Dermis microvascular lymphatic vessel endothelial cell (primary cell): ENCODE measurements around the gene NLRP9. TPM values are rescaled to one million over a fixed set of nuclear protein-coding genes. Genes with fewer than 3 reads are reported as not detected.

Experiments used
- DNase-seq, 2 donors: peaks; one replicate each; pipeline versions ENCODE4 v3.0.0 to v3.0.0-alpha.2; 2010; ENCODE audit warnings: low read depth in 2 of 2
- total RNA-seq: library from RNA; depleted of rRNA; stranded (reverse); fragments of >200 nt; gene quantifications from 2 replicates; pipeline ENCODE4 v1.2.1, GENCODE V29; 2014

NLRP9 gene
- total RNA-seq, 1 donor from 2014 or later, result not detected

DNA sequence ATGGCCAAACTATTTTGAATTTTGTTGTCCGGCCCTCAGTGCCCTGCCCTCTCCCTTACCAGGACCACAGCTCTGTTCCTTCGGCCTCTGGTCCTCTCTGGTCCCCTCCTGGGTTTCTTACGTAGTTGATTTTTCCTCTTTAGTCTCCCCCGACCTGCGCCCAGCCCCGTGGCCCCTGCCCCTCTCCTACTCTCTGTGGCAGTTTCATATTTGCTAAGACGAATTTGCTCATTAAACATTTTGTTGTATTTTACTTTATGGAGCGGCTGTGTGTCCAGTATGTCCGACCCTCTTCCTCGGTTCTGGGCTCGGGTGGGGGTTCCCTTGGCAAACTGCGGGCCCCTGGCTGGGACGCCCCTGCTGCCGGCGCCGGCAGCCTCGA is 63.8 kb downstream of the NLRP9 start:
- DNase-seq, result no peak

GRCh38 chr19:55673889-55674288 is 64.3 kb downstream of the NLRP9 start:
- DNase-seq, result no peak

DNA sequence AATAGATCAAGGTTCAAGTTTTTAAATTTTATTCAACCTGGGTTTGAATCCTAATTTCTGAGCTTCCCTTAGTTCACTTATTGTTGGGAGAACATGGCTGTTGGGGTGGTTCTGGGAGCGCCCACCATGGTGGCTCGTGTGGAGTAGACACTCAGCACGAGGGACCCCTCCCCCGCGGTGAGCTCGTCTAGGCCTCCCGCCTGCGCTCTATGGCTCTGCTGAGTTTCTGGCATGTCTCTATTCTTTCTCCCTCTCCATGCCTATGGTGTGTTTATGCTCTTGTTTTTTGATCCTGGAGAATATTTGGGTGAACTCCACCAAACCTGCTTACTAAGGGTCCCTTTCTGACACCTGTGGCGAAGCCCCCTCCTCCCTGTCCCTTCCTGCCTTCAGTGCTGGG is 64.7 kb downstream of the NLRP9 start:
- DNase-seq, result no peak

- DNase-seq, result no peak
These were observed 65.8 kb downstream of the NLRP9 start for GRCh38 chr19:55672418-55672817.

DNA sequence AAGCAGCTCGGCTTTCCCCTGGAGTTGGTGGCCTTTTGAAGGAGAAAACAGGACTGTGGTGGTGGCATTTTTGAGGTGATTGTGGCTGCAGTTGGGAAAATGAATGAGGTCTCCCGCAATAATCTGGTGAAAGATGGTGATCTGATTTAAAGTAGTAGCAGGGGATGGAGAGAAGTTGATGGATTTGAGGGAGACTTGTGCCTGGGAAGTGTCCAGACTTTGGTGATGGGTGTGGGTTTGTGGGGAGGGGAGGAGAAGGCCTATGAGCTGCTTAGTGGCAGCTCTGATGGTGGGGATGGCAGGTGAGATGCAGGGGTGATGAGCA is 67.2 kb downstream of the NLRP9 start:
- DNase-seq, result no peak

- peak in 1 of 2 donors; percentile 41 for DNase-seq
These were observed 67.7 kb downstream of the NLRP9 start for GRCh38 chr19:55670280-55671053.

DNA sequence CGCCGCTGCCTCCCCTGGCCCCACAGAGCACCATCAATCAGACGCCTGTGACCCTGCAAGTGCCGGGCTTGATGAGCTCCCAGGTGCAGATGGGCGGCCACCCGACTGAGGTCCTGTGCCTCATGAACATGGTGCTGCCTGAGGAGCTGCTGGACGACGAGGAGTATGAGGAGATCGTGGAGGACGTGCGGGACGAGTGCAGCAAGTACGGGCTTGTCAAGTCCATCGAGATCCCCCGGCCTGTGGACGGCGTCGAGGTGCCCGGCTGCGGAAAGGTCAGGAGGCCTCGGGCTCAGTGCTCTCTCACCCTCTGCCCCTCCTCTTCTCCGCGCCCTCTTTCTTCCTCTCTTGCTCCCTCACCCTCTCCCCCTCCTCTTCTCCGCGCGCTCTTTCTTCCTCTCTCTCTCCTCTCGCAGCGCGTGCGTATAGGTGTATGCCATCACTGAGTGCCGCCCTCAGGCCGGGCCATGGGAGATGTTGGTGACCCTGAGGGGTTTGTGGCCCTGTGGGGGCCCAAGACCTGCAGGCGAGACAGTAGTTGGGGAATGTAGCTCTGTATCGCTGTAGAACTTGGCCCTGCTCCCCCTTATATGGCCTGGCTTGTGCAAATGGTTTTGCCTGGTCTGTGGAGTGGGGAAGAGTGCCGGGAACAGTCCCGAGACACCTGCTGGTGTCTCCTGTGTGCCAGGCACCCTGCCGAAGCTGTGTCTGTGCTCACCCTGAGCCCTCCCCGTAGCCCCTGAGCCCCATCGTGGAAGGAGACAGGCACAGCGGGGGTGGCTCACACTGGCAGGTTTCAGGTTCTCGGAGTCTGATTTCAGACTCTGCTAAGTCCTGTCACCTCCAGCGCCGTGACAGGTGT is 68.6 kb downstream of the NLRP9 start:
- no peak for DNase-seq

DNA sequence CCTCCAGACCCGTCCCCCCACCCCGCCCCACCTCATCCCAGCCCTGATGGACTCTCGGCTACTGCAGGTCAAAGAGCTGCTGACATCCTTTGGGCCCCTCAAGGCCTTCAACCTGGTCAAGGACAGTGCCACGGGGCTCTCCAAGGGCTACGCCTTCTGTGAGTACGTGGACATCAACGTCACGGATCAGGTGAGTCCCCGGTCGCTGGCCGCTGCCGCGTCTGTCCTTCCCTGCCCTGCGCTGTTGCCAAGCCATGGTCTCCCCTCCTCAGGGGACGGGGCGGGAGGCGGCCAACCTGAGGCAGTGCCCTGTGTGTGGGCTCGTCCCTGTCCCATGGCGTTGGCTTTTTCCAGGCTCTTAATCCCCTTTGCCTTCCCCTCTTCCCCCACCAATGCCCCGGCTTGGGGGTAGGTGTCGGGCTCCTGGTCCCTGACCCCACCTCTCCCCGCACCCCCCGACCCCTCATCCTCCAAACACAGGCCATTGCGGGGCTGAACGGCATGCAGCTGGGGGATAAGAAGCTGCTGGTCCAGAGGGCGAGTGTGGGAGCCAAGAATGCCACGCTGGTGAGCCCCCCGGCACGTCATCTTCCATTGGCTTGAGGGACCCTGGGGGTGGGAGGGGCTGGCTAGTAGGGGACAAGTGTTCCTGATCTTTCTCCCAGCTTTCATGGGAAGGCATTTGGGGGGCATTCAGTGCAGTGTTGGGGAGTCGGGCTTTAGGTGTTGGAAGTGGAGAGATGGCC is 69.4 kb downstream of the NLRP9 start:
- no peak for DNase-seq

GRCh38 chr19:55667958-55668357 is 70.2 kb downstream of the NLRP9 start:
- DNase-seq, result no peak

- no peak for DNase-seq
These were observed 70.7 kb downstream of the NLRP9 start for GRCh38 chr19:55667511-55667910.

DNA sequence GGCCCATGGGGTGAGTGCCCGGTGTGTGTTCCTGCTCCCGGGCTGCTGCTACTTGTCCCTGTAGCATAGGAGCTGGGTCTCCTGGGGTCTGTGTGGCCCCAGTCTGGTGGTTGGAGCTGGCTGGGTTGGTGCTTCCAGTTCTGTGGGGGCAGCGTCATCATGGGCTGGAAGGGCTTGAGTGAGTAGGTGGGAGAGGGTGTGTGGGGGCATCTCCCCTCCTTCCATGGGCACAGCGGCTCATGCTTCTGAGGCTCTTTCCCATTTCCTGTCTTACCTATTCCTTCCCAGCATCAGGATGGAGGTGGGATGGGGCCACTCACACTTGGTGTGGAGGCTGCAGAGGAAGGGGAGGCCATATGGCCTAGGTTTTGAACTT is 71.2 kb downstream of the NLRP9 start:
- DNase-seq, result no peak

DNA sequence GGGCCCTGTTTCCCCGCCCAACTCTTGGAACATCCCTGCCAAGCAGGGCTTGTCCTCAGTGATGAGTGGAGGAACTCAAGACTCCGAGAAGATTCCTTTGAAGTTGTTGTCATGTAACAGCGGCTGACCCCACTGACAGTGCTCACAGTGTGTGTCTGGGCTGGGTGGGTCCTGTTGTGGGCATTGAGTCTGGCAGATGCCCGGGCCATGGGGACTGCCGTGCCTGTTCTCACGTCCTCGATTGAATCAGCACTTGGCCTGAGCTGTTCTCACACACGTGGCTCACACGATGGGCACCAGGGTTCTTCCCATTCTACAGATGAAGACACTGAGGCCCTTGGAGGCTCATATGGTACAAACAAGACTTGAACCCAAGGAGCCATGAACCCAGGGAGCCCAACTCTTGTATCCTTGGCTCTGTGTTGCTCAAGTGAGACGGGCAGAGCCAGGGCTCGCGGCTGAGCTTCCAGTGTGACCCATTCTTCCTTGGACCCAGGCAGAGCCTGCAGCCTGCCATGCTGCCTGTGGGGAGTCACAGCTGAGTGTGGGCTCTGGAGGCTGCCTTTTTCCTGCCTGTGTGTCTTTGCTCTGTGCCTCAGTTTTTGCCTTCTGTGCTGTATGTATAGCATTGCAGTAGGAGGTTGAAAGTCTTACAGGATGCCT is 71.7 kb downstream of the NLRP9 start:
- DNase-seq, result no peak

DNA sequence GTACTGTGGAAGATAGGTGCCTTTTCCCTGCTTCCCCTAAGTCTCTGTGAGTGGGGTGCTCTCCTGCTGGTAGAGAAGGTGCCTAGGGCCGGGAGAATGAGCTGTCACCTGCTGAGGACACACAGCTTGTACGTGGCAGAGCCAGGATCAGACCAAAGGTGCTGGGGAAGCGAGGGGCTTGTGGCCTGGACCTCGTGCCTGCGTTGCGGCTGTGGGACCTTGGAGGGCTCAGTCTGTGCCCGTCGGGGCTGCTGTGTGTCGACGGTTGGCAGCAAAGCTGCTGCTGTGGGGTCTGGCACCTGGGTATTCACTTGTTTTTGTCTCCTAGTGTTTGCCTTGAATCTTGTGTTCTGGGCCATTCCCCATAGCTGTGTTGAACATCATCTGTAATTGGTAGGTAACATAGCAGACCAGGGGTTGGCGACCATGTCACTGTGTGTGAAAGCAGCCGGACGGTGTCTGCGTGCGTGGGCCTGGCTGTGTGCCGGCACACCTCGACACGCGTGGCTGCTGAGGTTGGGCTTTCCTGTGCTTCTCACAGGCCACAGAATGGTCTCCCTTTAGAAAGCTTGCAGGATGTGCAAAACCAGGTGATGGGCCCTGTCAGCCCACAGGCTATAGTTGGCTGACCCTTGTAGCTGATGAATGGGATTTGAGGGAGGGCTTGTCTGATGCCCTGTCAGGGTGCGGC is 74.2 kb downstream of the NLRP9 start:
- no peak for DNase-seq

DNA sequence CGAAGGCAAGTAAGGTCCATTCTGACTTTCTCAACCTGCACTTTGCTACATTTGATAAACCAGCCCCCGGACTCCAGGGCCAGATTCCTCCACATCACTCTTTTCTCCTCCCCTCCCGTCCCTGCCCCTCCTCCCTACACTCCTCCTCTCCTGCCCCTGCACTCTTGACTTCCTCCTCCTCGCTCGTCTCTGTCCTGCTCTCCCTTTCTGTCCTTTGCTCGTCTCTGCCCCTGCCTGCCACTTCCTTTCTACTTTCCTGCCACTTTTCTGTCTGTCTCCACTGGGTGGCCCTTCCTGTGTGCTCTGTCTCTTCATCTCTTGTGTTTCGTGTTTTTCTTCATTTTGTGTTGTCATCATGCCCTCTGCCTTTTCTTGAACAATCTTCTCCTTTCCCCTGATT is 76.4 kb downstream of the NLRP9 start:
- no peak for DNase-seq

DNA sequence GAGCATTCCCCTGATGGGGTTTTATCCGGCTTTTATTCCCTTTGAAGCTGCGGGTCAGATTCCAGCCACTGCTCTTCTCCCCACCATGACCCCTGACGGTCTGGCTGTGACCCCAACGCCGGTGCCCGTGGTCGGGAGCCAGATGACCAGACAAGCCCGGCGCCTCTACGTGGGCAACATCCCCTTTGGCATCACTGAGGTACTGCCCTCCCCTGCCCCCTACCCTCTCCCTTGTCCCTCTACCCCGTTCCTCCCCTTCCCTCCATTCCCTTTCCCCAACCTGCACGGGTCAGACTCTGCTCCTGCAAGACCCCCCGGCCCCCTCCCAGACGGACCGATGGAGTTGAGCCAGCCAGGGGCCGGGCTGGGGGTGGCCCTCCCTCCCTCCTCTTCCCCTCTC is 77.2 kb downstream of the NLRP9 start:
- DNase-seq, result no peak

DNA sequence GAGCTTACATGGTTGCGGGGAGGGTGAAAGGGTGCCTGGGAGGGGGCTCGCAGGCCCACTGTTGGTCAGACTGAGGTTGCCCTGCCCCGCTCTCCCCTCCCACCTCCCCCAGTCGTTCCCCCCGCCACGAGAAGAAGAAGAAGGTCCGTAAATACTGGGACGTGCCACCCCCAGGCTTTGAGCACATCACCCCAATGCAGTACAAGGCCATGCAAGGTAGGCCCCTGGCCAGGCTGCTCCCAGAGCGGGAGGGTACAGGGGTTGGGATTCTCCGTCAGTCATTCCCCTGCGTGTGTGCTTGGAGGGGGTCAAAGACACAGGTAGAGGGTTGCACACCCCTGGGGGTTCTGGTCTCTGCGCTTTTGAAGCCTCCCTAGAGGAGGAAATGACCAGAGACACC is 77.8 kb downstream of the NLRP9 start:
- no peak for DNase-seq

GRCh38 chr19:55659822-55660221 is 78.4 kb downstream of the NLRP9 start:
- no peak for DNase-seq

- DNase-seq, result no peak
These were observed 79.2 kb downstream of the NLRP9 start for GRCh38 chr19:55658846-55659459.
